OCI-LY1 (cell line): ENCODE measurements around the gene WDR35.

Source experiments
- EZH2 ChIP-seq: fragments of 200-600 bp; sonication (generic), shearing (Covaris generic); IDR thresholded peaks from 2 replicates; pipeline ENCODE4 v1.8.0; 2017; ENCODE audit warnings: borderline replicate concordance, mixed run types, mild to moderate bottlenecking, antibody characterized with exemption, low read length, moderate library complexity, mixed read lengths
- TF ChIP-seq, protein P1 (sequence below): fragments of 200-600 bp; sonication (generic), shearing (Covaris generic); IDR thresholded peaks from 2 replicates; pipeline ENCODE4 v1.5.1; 2017; ENCODE audit warnings: mild to moderate bottlenecking, antibody characterized with exemption, low read length, moderate library complexity, mixed read lengths

DNA sequence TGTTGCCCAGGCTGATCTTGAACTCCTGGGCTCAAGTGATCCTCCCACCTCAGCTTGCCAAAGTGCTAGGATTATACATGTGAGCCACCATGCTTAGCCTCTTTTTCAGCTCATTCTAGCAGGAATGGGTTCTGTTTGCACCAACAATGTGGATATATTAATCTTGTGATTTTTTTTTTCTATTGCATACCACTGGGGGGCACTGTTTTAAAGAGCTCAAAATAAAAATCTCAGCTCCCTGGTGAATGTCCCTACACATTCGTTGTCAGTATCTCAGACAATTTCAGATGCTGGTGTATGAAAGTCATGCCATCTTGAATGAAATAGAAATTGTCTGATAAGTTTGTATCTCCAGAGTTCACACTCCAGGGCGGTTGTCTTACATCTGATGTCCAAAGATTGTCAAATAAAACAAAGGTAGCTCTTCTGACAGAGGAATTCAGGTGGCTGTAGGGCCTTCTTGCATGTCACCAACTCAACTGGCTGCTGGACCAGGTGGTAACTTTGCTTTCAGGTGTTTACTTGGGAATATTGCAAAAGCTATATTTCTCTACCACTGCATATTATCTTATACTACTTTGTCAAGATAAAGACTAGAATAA lies 25.7 kb upstream of the WDR35 start:
- TF ChIP-seq, protein P1, sequence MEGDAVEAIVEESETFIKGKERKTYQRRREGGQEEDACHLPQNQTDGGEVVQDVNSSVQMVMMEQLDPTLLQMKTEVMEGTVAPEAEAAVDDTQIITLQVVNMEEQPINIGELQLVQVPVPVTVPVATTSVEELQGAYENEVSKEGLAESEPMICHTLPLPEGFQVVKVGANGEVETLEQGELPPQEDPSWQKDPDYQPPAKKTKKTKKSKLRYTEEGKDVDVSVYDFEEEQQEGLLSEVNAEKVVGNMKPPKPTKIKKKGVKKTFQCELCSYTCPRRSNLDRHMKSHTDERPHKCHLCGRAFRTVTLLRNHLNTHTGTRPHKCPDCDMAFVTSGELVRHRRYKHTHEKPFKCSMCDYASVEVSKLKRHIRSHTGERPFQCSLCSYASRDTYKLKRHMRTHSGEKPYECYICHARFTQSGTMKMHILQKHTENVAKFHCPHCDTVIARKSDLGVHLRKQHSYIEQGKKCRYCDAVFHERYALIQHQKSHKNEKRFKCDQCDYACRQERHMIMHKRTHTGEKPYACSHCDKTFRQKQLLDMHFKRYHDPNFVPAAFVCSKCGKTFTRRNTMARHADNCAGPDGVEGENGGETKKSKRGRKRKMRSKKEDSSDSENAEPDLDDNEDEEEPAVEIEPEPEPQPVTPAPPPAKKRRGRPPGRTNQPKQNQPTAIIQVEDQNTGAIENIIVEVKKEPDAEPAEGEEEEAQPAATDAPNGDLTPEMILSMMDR, result peak; percentile 61
- TF ChIP-seq EZH2, result no peak
